Lower leg skin (tissue), 3 donors: Measurements from ENCODE around the gene TPBG.

Source experiments
- CTCF ChIP-seq, 3 donors: fragments of 450-650 bp; IDR thresholded peaks; one replicate each; pipeline ENCODE4 v1.5.1; 2016; ENCODE audit warnings: antibody characterized with exemption in 3 of 3, mild to moderate bottlenecking in 3 of 3, moderate library complexity in 2 of 3
- POLR2A ChIP-seq, 2 donors: fragments of 450-650 bp; IDR thresholded peaks; one replicate each; pipeline ENCODE4 v1.6.1; 2016 to 2017; ENCODE audit warnings: antibody characterized with exemption in 2 of 2, mild to moderate bottlenecking in 1 of 2, moderate library complexity in 1 of 2

- TF ChIP-seq CTCF (IDR thresholded peaks at IDR 0.05) (no peak), POLR2A (IDR thresholded peaks at IDR 0.05) (no peak)
These were observed 664 bp upstream of the TPBG start for GRCh38 chr6:82362878-82363427.
